Activated CD8-positive, alpha-beta memory T cell treated with anti-CD3 and anti-CD28 coated beads, Interleukin-2, amount 50 U/mL, for 24 hours (primary cell): Measurements from ENCODE around the gene GLIPR1L2.

ENCODE experiments used
- DNase-seq: peaks from one replicate; pipeline ENCODE4 v3.0.0-alpha.2; 2020; ENCODE audit errors: extremely low read depth

Gene GLIPR1L2

GRCh38 chr12:75476071-75476470 lies 85.2 kb downstream of the GLIPR1L2 start:
- no peak for DNase-seq

- DNase-seq, result no peak
Measured at GRCh38 chr12:75477137-75477536, 86.2 kb downstream of the GLIPR1L2 start.

GRCh38 chr12:75478116-75478794 lies 87.4 kb downstream of the GLIPR1L2 start:
- no peak for DNase-seq

GRCh38 chr12:75479963-75480461 lies 89.1 kb downstream of the GLIPR1L2 start:
- DNase-seq, result no peak

- DNase-seq, result peak; percentile 51
Measured at GRCh38 chr12:75480469-75480949, 89.6 kb downstream of the GLIPR1L2 start, which contains the start of gene GLIPR1. Gene GLIPR1, plus strand, starts transcription at chr12:75480755. Its CDS starts 126 bp downstream, at chr12:75480881.

DNA sequence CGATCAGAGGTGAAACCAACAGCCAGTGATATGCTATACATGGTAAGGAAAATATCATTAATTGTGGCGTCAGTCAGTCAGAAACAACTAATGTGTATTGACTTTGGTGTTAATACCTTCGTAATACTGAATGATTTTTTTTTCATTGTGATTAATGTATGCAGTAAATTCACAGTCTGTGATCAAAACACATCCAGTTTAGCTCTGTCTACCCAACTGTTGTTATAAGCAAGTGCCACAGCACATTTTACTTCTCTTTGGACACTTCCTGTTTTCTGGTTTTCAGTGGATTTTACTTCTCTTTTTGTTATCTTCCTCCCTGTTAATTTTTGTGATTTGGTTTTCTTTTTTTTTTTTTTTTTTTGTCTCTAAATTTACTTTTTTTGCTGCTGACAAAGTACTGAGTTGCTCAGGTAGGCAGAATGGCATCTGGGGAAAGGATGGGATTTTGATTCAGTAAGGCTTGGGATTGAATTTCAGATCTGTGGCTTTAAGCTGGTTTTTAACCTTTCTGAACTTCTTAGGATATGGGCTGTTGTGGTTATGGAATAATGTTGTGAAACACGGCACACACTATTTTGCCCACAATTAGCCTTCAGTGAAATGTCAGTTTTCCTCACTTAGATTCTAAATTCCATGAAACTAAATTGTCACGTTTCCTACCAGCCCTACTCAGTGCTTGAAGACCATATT lies 90.3 kb downstream of the GLIPR1L2 start:
- DNase-seq, result no peak

DNA sequence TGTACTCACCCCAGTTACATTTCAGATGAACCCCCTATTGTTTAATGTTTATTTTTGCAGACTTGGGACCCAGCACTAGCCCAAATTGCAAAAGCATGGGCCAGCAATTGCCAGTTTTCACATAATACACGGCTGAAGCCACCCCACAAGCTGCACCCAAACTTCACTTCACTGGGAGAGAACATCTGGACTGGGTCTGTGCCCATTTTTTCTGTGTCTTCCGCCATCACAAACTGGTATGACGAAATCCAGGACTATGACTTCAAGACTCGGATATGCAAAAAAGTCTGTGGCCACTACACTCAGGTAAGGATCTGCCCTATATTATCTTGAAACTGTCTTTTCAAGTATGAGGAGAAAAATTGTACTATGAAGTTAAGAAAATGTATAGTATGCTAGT lies 90.9 kb downstream of the GLIPR1L2 start:
- DNase-seq, result no peak
